Peyer's patch (tissue), 4 donors: ENCODE measurements around the gene YJEFN3. TPM values are rescaled to one million over a fixed set of nuclear protein-coding genes. Genes with fewer than 3 reads are reported as not detected.
A peak's percentile ranks its signal among the peaks of the same experiment; 100 is the strongest.

Experiments
- DNase-seq, 3 donors: peaks; one replicate each; pipeline ENCODE4 v3.0.0-alpha.2; 2017 to 2019
- H3K27ac ChIP-seq, 4 donors: fragments of 200-600 bp; sonication (generic); one replicate each; pipeline ENCODE4 v1.5.1; 2016 to 2019
- H3K27me3 ChIP-seq, 2 donors: fragments of 200-600 bp; sonication (generic); one replicate each; pipeline ENCODE4 v1.5.1; 2019
- H3K36me3 ChIP-seq, 3 donors: fragments of 200-600 bp; sonication (generic); one replicate each; pipeline ENCODE4 v1.5.1; 2016 to 2019
- H3K4me1 ChIP-seq, 4 donors: fragments of 200-600 bp; sonication (generic); one replicate each; pipeline ENCODE4 v1.5.1; 2016 to 2019
- H3K4me3 ChIP-seq, 4 donors: fragments of 200-600 bp; sonication (generic); 1 replicate in 3 of 4; 2 replicates in 1 of 4; pipeline ENCODE4 v1.5.1; 2016 to 2019; ENCODE audit warnings: mild to moderate bottlenecking in 1 of 4
- H3K9me3 ChIP-seq, 4 donors: fragments of 200-600 bp; sonication (generic); one replicate each; pipeline ENCODE4 v1.5.1; 2016 to 2019; ENCODE audit warnings: mild to moderate bottlenecking in 1 of 4
- CTCF ChIP-seq, 6 experiments: fragments of 450-650 bp in 4 of 6; fragments of 200-600 bp in 2 of 6; sonication (generic) in 1 of 6; IDR thresholded peaks; one replicate each; pipeline ENCODE4 v1.5.1; 2017 to 2019; ENCODE audit warnings: antibody characterized with exemption in 6 of 6, mild to moderate bottlenecking in 3 of 6, moderate library complexity in 1 of 6
- POLR2A ChIP-seq, 2 donors: fragments of 450-650 bp; IDR thresholded peaks; one replicate each; pipeline ENCODE4 v1.5.1; 2017; ENCODE audit warnings: antibody characterized with exemption in 2 of 2, mild to moderate bottlenecking in 2 of 2, moderate library complexity in 2 of 2
- total RNA-seq, 4 donors: library from RNA; depleted of rRNA; stranded (reverse); fragments of >200 nt; gene quantifications; one replicate each; pipeline ENCODE4 v1.1.0, GENCODE V29; 2016

Gene YJEFN3
- total RNA-seq, 4 donors from 2014 or later = 4.4 to 9.9 (median 5.6) TPM

- TF ChIP-seq POLR2A (IDR thresholded peaks at IDR 0.05) (no peak), CTCF (IDR thresholded peaks at IDR 0.05) (no peak)
- Histone ChIP-seq H3K4me3 (no peak overlapping the region), H3K27me3 (no peaks in the 10 kb centered on the region), H3K9me3 (no peaks in the 10 kb centered on the region), H3K36me3 (peaks cover 0 to 24% (median 0%) of the 10 kb centered on the region in 3 donors), H3K27ac (peak overlapping the region in 2 of 4 donors; percentile 17 to 88), H3K4me1 (peaks cover 16 to 51% (median 24%) of the 10 kb centered on the region in 4 donors)
- no peak for DNase-seq
These were observed 41.4 kb upstream of the YJEFN3 start for GRCh38 chr19:19487077-19487949.

- peak overlapping the region; percentile 70 to 88 (median 76) for H3K27ac ChIP-seq
- no peaks in the 10 kb centered on the region for H3K9me3 ChIP-seq
- TF ChIP-seq POLR2A (IDR thresholded peaks at IDR 0.05) (no peak), CTCF (IDR thresholded peaks at IDR 0.05) (no peak)
- H3K27me3 ChIP-seq = no peaks in the 10 kb centered on the region
- H3K4me1 ChIP-seq = peaks cover 16 to 51% (median 24%) of the 10 kb centered on the region in 4 donors
- no peak overlapping the region for H3K4me3 ChIP-seq
- DNase-seq = no peak
- peaks cover 0 to 25% (median 0%) of the 10 kb centered on the region in 3 donors for H3K36me3 ChIP-seq
These were observed 40.5 kb upstream of the YJEFN3 start for GRCh38 chr19:19487950-19488874.

- TF ChIP-seq POLR2A (IDR thresholded peaks at IDR 0.05) (no peak), CTCF (IDR thresholded peaks at IDR 0.05) (no peak)
- H3K36me3 ChIP-seq = peaks cover 0 to 28% (median 0%) of the 10 kb centered on the region in 3 donors
- peak; percentile 75 to 93 (median 85) for DNase-seq
- H3K9me3 ChIP-seq = no peaks in the 10 kb centered on the region
- H3K4me3 ChIP-seq = peak overlapping the region in 2 of 4 donors; percentile 3 to 6
- no peaks in the 10 kb centered on the region for H3K27me3 ChIP-seq
- H3K4me1 ChIP-seq = peaks cover 16 to 51% (median 24%) of the 10 kb centered on the region in 4 donors
- H3K27ac ChIP-seq = peak overlapping the region; percentile 70 to 88 (median 76)
These were observed 39.6 kb upstream of the YJEFN3 start for GRCh38 chr19:19488875-19489690.

- Histone ChIP-seq H3K4me3 (peak overlapping the region in 1 of 4 donors; percentile 6), H3K36me3 (peaks cover 0 to 35% (median 0%) of the 10 kb centered on the region in 3 donors), H3K4me1 (peaks cover 16 to 49% (median 24%) of the 10 kb centered on the region in 4 donors), H3K27me3 (no peaks in the 10 kb centered on the region), H3K9me3 (no peaks in the 10 kb centered on the region), H3K27ac (peak overlapping the region; percentile 70 to 88 (median 76))
- no peak for DNase-seq
- TF ChIP-seq POLR2A (IDR thresholded peaks at IDR 0.05) (no peak), CTCF (IDR thresholded peaks at IDR 0.05) (no peak)
These were observed 38.9 kb upstream of the YJEFN3 start for GRCh38 chr19:19489804-19490204.
